K562 (cell line): Measurements from ENCODE around the gene KMT2C. TPM values are rescaled to one million over a fixed set of nuclear protein-coding genes. Genes with fewer than 3 reads are reported as not detected.

Experiments used
- AFF4 ChIP-seq: sonication (generic); formaldehyde crosslinking; IDR thresholded peaks from 2 replicates; pipeline ENCODE4 v1.8.0; 2023; ENCODE audit warnings: mild to moderate bottlenecking, missing genetic modification reagents
- BRD9 ChIP-seq: fragments of 450-650 bp; IDR thresholded peaks from 2 replicates; pipeline ENCODE4 v1.6.1; 2018; ENCODE audit warnings: low read depth; ENCODE audit not compliant: partially characterized antibody
- KDM2B ChIP-seq: fragments of 250-450 bp; sonication (Bioruptor Pico); IDR thresholded peaks from 2 replicates; pipeline ENCODE4 v1.8.0; 2021; ENCODE audit warnings: mild to moderate bottlenecking, moderate library complexity
- KLF13 ChIP-seq: fragments of 450-650 bp; IDR thresholded peaks from 2 replicates; pipeline ENCODE4 v1.6.1; 2016; ENCODE audit warnings: missing genetic modification characterization, low read depth, mild to moderate bottlenecking, missing compliant biosample characterization, moderate library complexity, borderline replicate concordance
- MAZ ChIP-seq, 2 experiments: fragments of 450-650 bp in 1 of 2; sonication (generic) in 1 of 2; formaldehyde crosslinking; IDR thresholded peaks in 1 of 2; conservative IDR thresholded peaks in 1 of 2; 2 replicates each; pipeline versions ENCODE4 v1.4.0 to v1.5.0; 2020; ENCODE audit warnings: mild to moderate bottlenecking in 1 of 2, missing genetic modification reagents in 1 of 2
- NKRF ChIP-seq: fragments of 450-650 bp; IDR thresholded peaks from 2 replicates; pipeline ENCODE4 v1.6.1; 2016; ENCODE audit warnings: borderline replicate concordance
- PHF8 ChIP-seq: fragments of 200-600 bp; sonication (generic); IDR thresholded peaks from 2 replicates; pipeline ENCODE4 v1.6.1; 2012; ENCODE audit warnings: mixed run types, mild to moderate bottlenecking, inconsistent platforms, low read length, moderate library complexity, borderline replicate concordance
- RBM34 ChIP-seq: fragments of 200-400 bp; formaldehyde crosslinking; IDR thresholded peaks from 2 replicates; pipeline ENCODE4 v1.6.1; 2018; ENCODE audit warnings: low read length, borderline replicate concordance; ENCODE audit not compliant: insufficient read depth
- SAP30 ChIP-seq: fragments of 200-600 bp; sonication (generic); IDR thresholded peaks from 2 replicates; pipeline ENCODE4 v1.6.1; 2012; ENCODE audit warnings: borderline replicate concordance, low read depth, mild to moderate bottlenecking, moderate library complexity, low read length, control low read depth, inconsistent platforms; ENCODE audit not compliant: insufficient read depth, poor library complexity, severe bottlenecking
- SMARCE1 ChIP-seq: fragments of 450-650 bp; IDR thresholded peaks from 2 replicates; pipeline ENCODE4 v1.7.1; 2016; ENCODE audit warnings: mild to moderate bottlenecking
- SNAPC5 ChIP-seq: fragments of 250-450 bp; sonication (Bioruptor Pico); IDR thresholded peaks from 2 replicates; pipeline ENCODE4 v1.8.0; 2021; ENCODE audit warnings: moderate library complexity, mild to moderate bottlenecking, inconsistent platforms
- TOE1 ChIP-seq, 2 experiments: fragments of 450-650 bp in 1 of 2; sonication (generic) in 1 of 2; formaldehyde crosslinking in 1 of 2; IDR thresholded peaks; 2 replicates each; pipeline versions ENCODE4 v1.7.1 to v1.8.0; 2016 to 2022; ENCODE audit warnings: borderline replicate concordance in 2 of 2, mild to moderate bottlenecking in 2 of 2, antibody characterized with exemption in 1 of 2, inconsistent platforms in 1 of 2, low read depth in 1 of 2, missing genetic modification reagents in 1 of 2, moderate library complexity in 1 of 2
- ZBTB7A ChIP-seq: IDR thresholded peaks from 2 replicates; pipeline ENCODE4 v1.6.1; 2011; ENCODE audit warnings: low read depth, mild to moderate bottlenecking, low read length, moderate library complexity, borderline replicate concordance; ENCODE audit not compliant: control insufficient read depth
- ZNF133 ChIP-seq: fragments of 250-450 bp; sonication (Bioruptor Pico); IDR thresholded peaks from 2 replicates; pipeline ENCODE4 v1.4.0; 2020; ENCODE audit warnings: mild to moderate bottlenecking
- ZNF175 ChIP-seq: fragments of 200-800 bp; sonication (Bioruptor generic); IDR thresholded peaks from 2 replicates; pipeline ENCODE4 v1.6.1; 2016; ENCODE audit warnings: low read depth, mild to moderate bottlenecking, missing genetic modification characterization, missing compliant biosample characterization
- ZZZ3 ChIP-seq: fragments of 450-650 bp; IDR thresholded peaks from 2 replicates; pipeline ENCODE4 v1.6.1; 2016; ENCODE audit warnings: antibody characterized with exemption, mild to moderate bottlenecking, moderate library complexity
- polyA plus RNA-seq, 8 experiments: library from polyadenylated mRNA; depleted of rRNA in 4 of 8; stranded (reverse) in 5 of 8; unstranded in 3 of 8; fragments of >200 nt; fragmentation: Nextera tagmentation in 2 of 8; fragmentation: Illumina TruSeq in 1 of 8; extraction: Ambion mirVana in 2 of 8; extraction: Trizol in 1 of 8; gene quantifications; 2 replicates each; pipeline versions ENCODE4 v1.2.1 to v1.2.3, GENCODE V29; 2011 to 2014; ENCODE audit warnings: inconsistent platforms in 1 of 8, missing spikeins in 1 of 8
- total RNA-seq, 7 experiments: library from RNA; depleted of rRNA in 6 of 7; stranded (reverse); fragments of >200 nt in 6 of 7; fragmentation: Illumina TruSeq in 2 of 7; extraction: Trizol in 2 of 7; gene quantifications; 2 replicates each; pipeline versions ENCODE4 v1.2.1 to v1.2.3, GENCODE V29; 2011 to 2021; ENCODE audit warnings: low replicate concordance in 1 of 7

The KMT2C gene
- total and polyA plus RNA-seq, 9 of the 15 experiments (the other 6 are each of a cell fraction or from before 2014, with no cell fraction given): 4.9 to 67.8 (median 27.1) TPM

GRCh38 chr7:152435384-152436110 lies at the start of gene KMT2C (continued):
- peak; percentile 34; the same call in 1 of the 2 replicates for TF ChIP-seq NKRF
- TF ChIP-seq PHF8: peak; percentile 52; the same call in 1 of the 2 replicates
- peak; percentile 76; the same call in 1 of the 2 replicates for TF ChIP-seq AFF4
- TF ChIP-seq KLF13 (tag): no peak
- TF ChIP-seq KDM2B (CRISPR knock-in tag): no peak
- no peak for TF ChIP-seq SMARCE1
- TF ChIP-seq MAZ (CRISPR knock-in tag; conservative IDR thresholded peaks at IDR 0.05 in 1 of 2, IDR thresholded peaks at IDR 0.05 in 1 of 2): peak; percentile 78 to 83
- TF ChIP-seq SNAPC5 (CRISPR knock-in tag): no peak
- TF ChIP-seq ZBTB7A: peak; percentile 65; the same call in 1 of the 2 replicates
- TF ChIP-seq ZNF133: no peak
- no peak for TF ChIP-seq ZZZ3
- no peak for TF ChIP-seq RBM34
- no peak for TF ChIP-seq BRD9
- TF ChIP-seq TOE1 (IDR thresholded peaks at IDR 0.05; ENCODE audit: borderline replicate concordance): peak; percentile 17; the same call in 1 of the 2 replicates
- TF ChIP-seq TOE1 (CRISPR knock-in tag; IDR thresholded peaks at IDR 0.05; ENCODE audit: borderline replicate concordance, low read depth): no peak
- no peak for TF ChIP-seq ZNF175 (CRISPR knock-in tag)
- TF ChIP-seq SAP30: peak; percentile 51
